Mesothelial cell of epicardium (in vitro differentiated cells): ENCODE measurements around the gene CTNNA3. TPM values are rescaled to one million over a fixed set of nuclear protein-coding genes. Genes with fewer than 3 reads are reported as not detected.

Experiments
- DNase-seq, 2 experiments: peaks; one replicate each; pipeline ENCODE4 v3.0.0; 2021; ENCODE audit warnings: low spot score in 2 of 2; ENCODE audit not compliant: unreplicated experiment in 2 of 2
- H3K27ac Mint-ChIP-seq: 2 replicates; pipeline ENCODE4 v1.8.0; 2021; ENCODE audit warnings: mixed read lengths
- H3K27me3 Mint-ChIP-seq: 2 replicates; pipeline ENCODE4 v1.8.0; 2021; ENCODE audit warnings: low read depth, mixed read lengths
- H3K36me3 Mint-ChIP-seq: 2 replicates; pipeline ENCODE4 v1.8.0; 2021; ENCODE audit warnings: mixed read lengths
- H3K4me1 Mint-ChIP-seq: 2 replicates; pipeline ENCODE4 v1.8.0; 2021; ENCODE audit warnings: mixed read lengths
- H3K4me3 Mint-ChIP-seq: 2 replicates; pipeline ENCODE4 v1.8.0; 2021; ENCODE audit warnings: mild to moderate bottlenecking, moderate library complexity, mixed read lengths
- H3K9me3 Mint-ChIP-seq: 2 replicates; pipeline ENCODE4 v1.8.0; 2021; ENCODE audit warnings: mixed read lengths
- total RNA-seq: library from RNA; stranded (reverse); gene quantifications from 3 replicates; pipeline ENCODE4 v1.2.1, GENCODE V29; 2021
- TF ChIP-seq, protein P1 (sequence below): fragments of 200-600 bp; sonication (generic); IDR thresholded peaks from one replicate; pipeline ENCODE4 v1.5.0; 2021; ENCODE audit warnings: antibody characterized with exemption; ENCODE audit not compliant: unreplicated experiment

Gene CTNNA3
- total RNA-seq, 1 donor from 2014 or later: 14.2 TPM

- TF ChIP-seq, protein P1, sequence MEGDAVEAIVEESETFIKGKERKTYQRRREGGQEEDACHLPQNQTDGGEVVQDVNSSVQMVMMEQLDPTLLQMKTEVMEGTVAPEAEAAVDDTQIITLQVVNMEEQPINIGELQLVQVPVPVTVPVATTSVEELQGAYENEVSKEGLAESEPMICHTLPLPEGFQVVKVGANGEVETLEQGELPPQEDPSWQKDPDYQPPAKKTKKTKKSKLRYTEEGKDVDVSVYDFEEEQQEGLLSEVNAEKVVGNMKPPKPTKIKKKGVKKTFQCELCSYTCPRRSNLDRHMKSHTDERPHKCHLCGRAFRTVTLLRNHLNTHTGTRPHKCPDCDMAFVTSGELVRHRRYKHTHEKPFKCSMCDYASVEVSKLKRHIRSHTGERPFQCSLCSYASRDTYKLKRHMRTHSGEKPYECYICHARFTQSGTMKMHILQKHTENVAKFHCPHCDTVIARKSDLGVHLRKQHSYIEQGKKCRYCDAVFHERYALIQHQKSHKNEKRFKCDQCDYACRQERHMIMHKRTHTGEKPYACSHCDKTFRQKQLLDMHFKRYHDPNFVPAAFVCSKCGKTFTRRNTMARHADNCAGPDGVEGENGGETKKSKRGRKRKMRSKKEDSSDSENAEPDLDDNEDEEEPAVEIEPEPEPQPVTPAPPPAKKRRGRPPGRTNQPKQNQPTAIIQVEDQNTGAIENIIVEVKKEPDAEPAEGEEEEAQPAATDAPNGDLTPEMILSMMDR: no peak
- peaks cover 23% of the 10 kb centered on the region for H3K4me1 Mint-ChIP-seq
These were observed 623.3 kb downstream of the CTNNA3 start for GRCh38 chr10:67072654-67073053.

DNA sequence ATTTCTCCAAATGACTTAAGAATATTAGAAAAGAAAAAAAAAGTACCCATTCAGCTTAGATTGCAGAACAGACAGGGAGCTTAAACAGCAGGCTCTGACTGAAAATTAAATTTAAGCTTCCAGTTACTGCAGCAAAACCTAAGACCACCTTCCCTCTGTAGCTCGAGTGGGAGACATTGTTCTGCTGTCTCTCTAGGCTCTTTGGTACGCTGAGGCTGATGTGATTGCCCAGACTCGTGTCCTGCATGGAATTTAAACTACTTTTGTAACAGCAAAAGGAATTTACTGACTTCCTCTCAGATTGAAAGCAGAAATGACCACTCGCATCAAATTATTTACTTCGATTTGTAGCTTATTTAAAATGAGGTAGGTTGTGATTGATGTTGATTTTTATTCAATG, 645.6 kb downstream of the CTNNA3 start:
- TF ChIP-seq, protein P1: no peak

More at GRCh38 chr10:67072654-67073053, 623.3 kb downstream of the CTNNA3 start:
- Mint-ChIP-seq H3K4me3 (no peak overlapping the region), H3K27ac (no peak overlapping the region), H3K27me3 (peaks cover 7% of the 10 kb centered on the region), H3K36me3 (no peaks in the 10 kb centered on the region), H3K9me3 (no peaks in the 10 kb centered on the region)
- DNase-seq: no peak

GRCh38 chr10:67049988-67050387, 646.0 kb downstream of the CTNNA3 start:
- peaks cover 11% of the 10 kb centered on the region for H3K4me1 Mint-ChIP-seq
- H3K9me3 Mint-ChIP-seq: no peaks in the 10 kb centered on the region
- H3K27me3 Mint-ChIP-seq: no peaks in the 10 kb centered on the region
- no peak overlapping the region for H3K27ac Mint-ChIP-seq
- no peaks in the 10 kb centered on the region for H3K36me3 Mint-ChIP-seq
- TF ChIP-seq, protein P1: no peak
- H3K4me3 Mint-ChIP-seq: no peak overlapping the region
- no peak for DNase-seq

More for the DNA sequence above, 645.6 kb downstream of the CTNNA3 start:
- no peaks in the 10 kb centered on the region for H3K27me3 Mint-ChIP-seq
- DNase-seq: no peak
- H3K4me1 Mint-ChIP-seq: peaks cover 16% of the 10 kb centered on the region
- no peak overlapping the region for H3K27ac Mint-ChIP-seq
- H3K4me3 Mint-ChIP-seq: no peak overlapping the region
- H3K36me3 Mint-ChIP-seq: no peaks in the 10 kb centered on the region
- no peaks in the 10 kb centered on the region for H3K9me3 Mint-ChIP-seq

DNA sequence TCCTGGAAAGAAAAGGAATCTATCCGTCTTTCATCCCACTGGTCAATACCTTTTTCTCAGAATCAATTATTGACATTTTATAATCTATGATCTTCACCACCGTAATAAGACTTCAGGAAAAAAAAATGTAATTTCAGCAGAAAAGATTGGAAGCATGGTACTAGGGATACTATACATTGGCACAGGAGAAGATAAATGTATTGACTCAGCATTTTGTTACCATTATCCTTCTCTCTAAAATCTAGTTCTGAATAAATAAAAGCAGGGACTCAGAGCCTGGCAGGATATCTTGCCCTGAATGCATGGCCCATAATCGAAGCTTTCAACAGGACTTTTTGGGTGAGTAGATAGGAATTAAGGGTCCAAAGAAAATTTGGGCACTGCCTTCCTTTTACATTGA, 649.5 kb downstream of the CTNNA3 start:
- no peak overlapping the region for H3K4me3 Mint-ChIP-seq
- TF ChIP-seq, protein P1: no peak
- DNase-seq: no peak
- H3K27ac Mint-ChIP-seq: no peak overlapping the region
- no peaks in the 10 kb centered on the region for H3K9me3 Mint-ChIP-seq
- no peaks in the 10 kb centered on the region for H3K36me3 Mint-ChIP-seq
- H3K27me3 Mint-ChIP-seq: no peaks in the 10 kb centered on the region
- H3K4me1 Mint-ChIP-seq: peaks cover 11% of the 10 kb centered on the region

GRCh38 chr10:67045404-67045803, 650.6 kb downstream of the CTNNA3 start:
- H3K9me3 Mint-ChIP-seq: no peaks in the 10 kb centered on the region
- no peak for DNase-seq
- TF ChIP-seq, protein P1: no peak
- no peak overlapping the region for H3K4me3 Mint-ChIP-seq
- H3K27me3 Mint-ChIP-seq: no peaks in the 10 kb centered on the region
- H3K4me1 Mint-ChIP-seq: peaks cover 11% of the 10 kb centered on the region
- no peak overlapping the region for H3K27ac Mint-ChIP-seq
- H3K36me3 Mint-ChIP-seq: no peaks in the 10 kb centered on the region

DNA sequence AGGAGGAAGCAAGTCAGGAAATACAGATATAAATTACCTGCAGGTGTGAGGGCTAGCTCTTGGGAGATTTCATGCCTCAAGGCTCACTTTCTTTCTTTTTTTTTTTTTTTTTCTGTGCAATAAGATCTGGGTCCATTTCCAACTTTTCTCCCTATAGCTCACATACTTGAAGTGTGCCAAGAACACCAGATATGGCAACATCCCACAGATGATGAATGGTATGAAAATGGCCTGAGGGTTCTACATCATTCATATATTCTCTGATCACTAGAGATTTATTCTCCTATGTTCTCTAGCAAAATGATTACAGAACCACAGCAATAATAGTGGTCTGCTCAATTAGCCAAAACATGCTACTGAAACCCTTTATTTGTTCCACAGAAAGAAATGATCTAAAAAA, 653.0 kb downstream of the CTNNA3 start:
- no peaks in the 10 kb centered on the region for H3K36me3 Mint-ChIP-seq
- H3K4me1 Mint-ChIP-seq: peaks cover 11% of the 10 kb centered on the region
- TF ChIP-seq, protein P1: no peak
- H3K9me3 Mint-ChIP-seq: no peaks in the 10 kb centered on the region
- no peak overlapping the region for H3K4me3 Mint-ChIP-seq
- no peaks in the 10 kb centered on the region for H3K27me3 Mint-ChIP-seq
- DNase-seq: no peak
- H3K27ac Mint-ChIP-seq: no peak overlapping the region
